ENCODE measurements around the gene ARHGEF18. TPM values are rescaled to one million over a fixed set of nuclear protein-coding genes. Genes with fewer than 3 reads are reported as not detected.
A peak's percentile ranks its signal among the peaks of the same experiment; 100 is the strongest.
"Not testable (repeated sequence)": the region's sequence is repeated elsewhere in the genome, so short reads cannot be mapped to it uniquely, and the experiment has no call there.

ARHGEF18 gene
- 10 to 100 TPM; 47.8 to 58.6 TPM for total RNA-seq

DNA sequence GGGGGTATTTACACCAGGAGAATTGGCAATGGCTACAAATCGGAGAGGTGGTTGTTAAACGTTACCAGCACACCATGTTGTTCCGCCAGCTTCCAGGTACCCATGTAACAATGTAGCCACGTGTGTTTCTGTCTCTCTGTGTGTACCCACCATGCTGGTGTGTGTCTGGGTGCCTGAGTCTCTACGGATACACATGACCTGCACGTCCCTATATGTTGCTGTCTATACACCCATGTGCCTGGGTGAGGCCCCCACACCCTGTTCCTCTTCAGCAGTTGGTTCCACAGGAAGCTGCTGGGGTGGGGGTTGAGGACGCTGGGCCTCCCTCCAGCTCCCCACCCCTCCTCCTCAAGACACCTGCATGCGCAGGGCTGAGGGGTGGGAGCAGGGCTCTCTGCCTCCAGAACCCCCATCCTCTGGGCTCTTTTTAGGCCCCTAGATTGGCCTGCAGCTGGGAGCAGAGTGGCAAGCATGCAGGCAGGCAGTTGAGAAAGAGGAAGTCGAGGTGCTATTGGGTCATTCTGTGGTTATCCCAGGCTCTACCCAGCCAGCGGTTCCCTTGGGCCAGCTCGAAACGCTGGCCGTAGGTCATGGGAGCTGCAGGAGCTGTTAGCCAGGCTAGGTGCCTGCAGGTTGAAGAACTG is at the start of gene ARHGEF18:
Gene ARHGEF18, plus strand, starts transcription at position 351 of the 644 bp plus-strand sequence. CDS start 13,954 bp downstream, outside the sequence.
- peaks cover 21% of the 10 kb centered on the region for H3K36me3 Mint-ChIP-seq (ENCODE audit: low read depth)
- ATAC-seq (replicated peaks), result peak; percentile 47

DNA sequence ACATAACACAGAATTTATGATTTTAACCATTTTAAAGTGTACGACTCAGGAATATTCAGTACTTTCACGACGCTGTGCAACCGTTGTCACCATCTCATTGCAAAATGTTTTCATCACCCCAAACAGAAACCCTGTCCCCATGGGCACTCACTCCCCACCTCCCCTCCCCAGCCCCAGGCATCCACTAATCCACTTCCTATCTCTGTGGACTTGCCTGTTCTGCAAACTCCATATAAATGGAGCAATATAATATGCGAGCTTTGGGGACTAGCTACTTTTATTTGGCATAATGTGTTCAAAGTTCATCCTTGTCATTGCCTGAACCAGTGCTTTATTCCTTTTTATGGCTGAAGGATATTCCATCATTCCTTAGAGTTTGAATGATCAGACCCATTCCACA is 47.2 kb upstream of the ARHGEF18 start:
- Mint-ChIP-seq H3K4me1 (no peaks in the 10 kb centered on the region), H3K27me3 (peaks cover 10% of the 10 kb centered on the region), H3K9me3 (no peaks in the 10 kb centered on the region), H3K4me3 (no peak overlapping the region), H3K36me3 (ENCODE audit: low read depth) (no peaks in the 10 kb centered on the region), H3K27ac (no peak overlapping the region)
- no peak for ATAC-seq (replicated peaks)

More for the DNA sequence above, at the start of gene ARHGEF18:
- Mint-ChIP-seq H3K9me3 (peaks cover 7% of the 10 kb centered on the region), H3K27me3 (no peaks in the 10 kb centered on the region), H3K27ac (peak within 1 kb of the TSS; percentile 95), H3K4me3 (peak within 1 kb of the TSS; percentile 93), H3K4me1 (peaks cover 41% of the 10 kb centered on the region)

DNA sequence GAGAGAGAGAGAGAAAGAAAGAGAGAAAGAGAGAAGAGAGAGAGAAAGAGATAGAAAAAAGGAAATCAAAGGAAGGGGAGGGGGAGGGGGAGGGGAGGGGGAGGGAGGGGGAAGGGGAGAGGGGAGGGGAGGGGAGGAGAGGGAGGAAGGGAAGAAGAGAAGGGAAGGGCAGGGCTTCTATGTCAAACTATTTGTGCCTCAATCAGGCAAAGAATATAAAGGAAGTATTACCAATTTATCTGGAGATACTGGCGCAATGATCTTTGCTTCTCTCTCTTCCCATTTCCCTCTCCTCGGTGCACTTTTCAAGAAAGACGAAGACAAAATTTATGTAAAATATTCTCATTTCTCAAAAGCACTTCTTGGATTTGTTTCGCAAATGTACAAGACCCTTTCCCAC is 45.3 kb upstream of the ARHGEF18 start:
- no peak overlapping the region for H3K4me3 Mint-ChIP-seq

DNA sequence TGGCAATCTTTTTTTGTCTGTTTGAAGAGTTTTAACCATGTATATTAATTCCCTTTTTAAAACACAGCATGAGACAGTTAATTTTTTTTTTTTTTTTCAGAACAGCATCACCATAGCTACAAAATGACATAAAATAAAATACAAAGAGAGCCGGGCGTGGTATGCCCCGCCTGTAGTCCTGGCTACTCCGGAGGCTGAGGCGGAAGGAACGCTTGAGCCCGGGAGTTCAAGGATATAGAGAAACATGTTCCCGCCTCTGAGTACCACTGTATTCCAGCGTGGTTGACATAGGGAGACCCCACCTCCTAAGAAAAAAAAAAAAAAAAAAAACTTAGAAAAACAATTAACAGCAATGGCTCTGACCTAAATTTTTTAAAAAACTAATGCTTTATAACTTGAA is 44.5 kb upstream of the ARHGEF18 start:
- no peaks in the 10 kb centered on the region for H3K4me1 Mint-ChIP-seq
- no peaks in the 10 kb centered on the region for H3K9me3 Mint-ChIP-seq
- no peak for ATAC-seq (replicated peaks)
- no peak overlapping the region for H3K27ac Mint-ChIP-seq
- H3K27me3 Mint-ChIP-seq, result peaks cover 3% of the 10 kb centered on the region
- H3K36me3 Mint-ChIP-seq (ENCODE audit: low read depth), result no peaks in the 10 kb centered on the region
- no peak overlapping the region for H3K4me3 Mint-ChIP-seq

More for the DNA sequence above, 45.3 kb upstream of the ARHGEF18 start:
- no peak overlapping the region for H3K27ac Mint-ChIP-seq
- no peak for ATAC-seq (replicated peaks)
- H3K4me1 Mint-ChIP-seq, result no peaks in the 10 kb centered on the region
- no peaks in the 10 kb centered on the region for H3K36me3 Mint-ChIP-seq (ENCODE audit: low read depth)
- no peaks in the 10 kb centered on the region for H3K9me3 Mint-ChIP-seq
- H3K27me3 Mint-ChIP-seq, result peaks cover 3% of the 10 kb centered on the region

DNA sequence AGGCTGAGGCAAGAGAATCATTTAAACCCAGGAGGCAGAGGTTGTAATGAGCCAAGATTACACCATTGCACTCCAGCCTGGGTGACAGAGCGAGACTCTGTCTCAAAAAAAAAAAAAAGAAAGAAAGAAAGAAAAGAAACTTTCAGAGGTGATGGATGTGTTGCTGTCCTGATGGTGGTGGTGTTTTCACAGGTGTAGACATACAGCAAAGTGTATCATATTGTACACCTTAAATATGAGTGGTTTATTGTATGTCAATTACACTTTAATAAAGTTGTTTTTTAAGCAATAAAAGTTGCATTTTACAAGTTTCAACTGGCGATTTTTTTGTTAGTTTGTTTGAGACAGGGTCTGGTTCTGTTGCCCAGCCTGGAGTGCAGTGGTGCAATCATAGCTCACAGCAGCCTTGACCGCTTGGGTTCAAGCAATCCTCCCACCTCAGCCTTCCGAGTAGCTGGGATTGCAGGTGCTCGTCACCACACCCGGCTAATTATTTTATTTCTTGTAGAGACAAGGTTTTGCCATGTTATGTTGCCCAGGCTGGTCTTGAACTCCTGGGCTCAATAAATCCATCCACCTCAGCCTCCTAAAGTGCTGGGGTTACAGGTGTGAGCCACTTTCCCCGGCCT is 41.0 kb upstream of the ARHGEF18 start:
- no peaks in the 10 kb centered on the region for H3K27me3 Mint-ChIP-seq
- no peak overlapping the region for H3K4me3 Mint-ChIP-seq
- ATAC-seq (replicated peaks), result no peak

DNA sequence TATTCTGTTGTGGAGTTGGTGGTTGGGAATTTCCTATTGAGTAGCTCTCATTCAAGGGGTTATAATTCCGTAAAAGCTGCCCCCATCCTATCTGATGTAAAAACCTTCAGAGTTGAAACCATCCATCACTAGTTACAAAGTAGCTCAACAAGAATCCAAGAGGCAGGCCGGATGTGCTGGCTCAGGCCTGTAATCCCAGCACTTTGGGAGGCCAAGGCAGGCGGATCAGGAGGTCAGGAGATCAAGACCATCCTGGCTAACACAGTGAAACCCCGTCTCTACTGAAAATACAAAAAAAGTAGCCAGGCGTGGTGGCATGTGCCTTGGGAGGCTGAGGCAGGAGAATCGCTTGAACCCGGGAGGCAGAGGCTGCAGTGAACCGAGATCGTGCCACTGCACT is 40.4 kb upstream of the ARHGEF18 start:
- H3K9me3 Mint-ChIP-seq; H3K4me1 Mint-ChIP-seq; H3K36me3 Mint-ChIP-seq (ENCODE audit: low read depth); H3K27ac Mint-ChIP-seq; H3K27me3 Mint-ChIP-seq; H3K4me3 Mint-ChIP-seq; ATAC-seq (replicated peaks): not testable (repeated sequence)

More for the DNA sequence above, 41.0 kb upstream of the ARHGEF18 start:
- H3K4me1 Mint-ChIP-seq, result no peaks in the 10 kb centered on the region
- no peak overlapping the region for H3K27ac Mint-ChIP-seq
- H3K36me3 Mint-ChIP-seq (ENCODE audit: low read depth), result no peaks in the 10 kb centered on the region
- no peaks in the 10 kb centered on the region for H3K9me3 Mint-ChIP-seq

DNA sequence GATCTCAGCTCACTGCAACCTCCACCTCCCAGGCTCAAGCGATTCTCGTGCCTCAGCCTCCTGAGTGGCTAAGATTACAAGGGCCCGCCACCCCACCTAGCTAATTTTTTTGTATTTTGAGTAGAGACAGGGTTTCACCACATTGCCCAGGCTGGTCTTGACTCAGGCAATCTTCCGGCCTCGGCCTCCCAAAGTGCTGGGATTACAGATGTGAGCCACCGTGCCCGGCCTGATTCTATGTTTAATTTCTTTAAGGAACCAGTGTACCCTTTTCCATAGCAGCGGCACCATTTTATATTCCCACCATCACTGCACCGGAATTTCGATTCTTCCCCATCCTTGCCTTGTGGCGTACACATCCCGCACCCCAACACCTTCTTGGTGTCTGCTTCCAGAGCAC is 36.8 kb upstream of the ARHGEF18 start:
- ATAC-seq (replicated peaks), result no peak
- H3K27me3 Mint-ChIP-seq, result no peaks in the 10 kb centered on the region
- no peak overlapping the region for H3K27ac Mint-ChIP-seq
- no peaks in the 10 kb centered on the region for H3K36me3 Mint-ChIP-seq (ENCODE audit: low read depth)
- H3K4me3 Mint-ChIP-seq, result no peak overlapping the region
- H3K9me3 Mint-ChIP-seq, result no peaks in the 10 kb centered on the region
- H3K4me1 Mint-ChIP-seq, result no peaks in the 10 kb centered on the region

DNA sequence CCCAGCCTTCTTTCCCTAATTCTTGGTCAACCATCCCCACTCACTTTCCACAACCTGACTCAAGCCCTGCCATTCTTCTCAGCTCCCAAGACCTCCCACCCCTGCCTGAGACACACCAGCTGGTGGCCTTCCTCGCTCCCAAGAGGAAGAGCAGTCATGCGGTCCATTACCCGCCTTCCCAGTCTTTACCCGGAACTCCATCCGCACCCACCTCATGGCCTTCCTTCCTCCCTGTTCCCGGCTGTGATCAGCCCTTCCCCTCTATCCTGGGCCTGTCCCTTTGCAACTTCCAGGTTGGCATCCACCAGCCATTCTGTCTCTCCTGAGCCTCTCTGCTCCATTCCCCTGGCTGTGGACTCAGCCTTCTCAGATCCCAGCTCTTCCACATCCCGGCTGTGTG is 35.9 kb upstream of the ARHGEF18 start:
- Mint-ChIP-seq H3K4me1 (no peaks in the 10 kb centered on the region), H3K36me3 (ENCODE audit: low read depth) (no peaks in the 10 kb centered on the region), H3K27me3 (no peaks in the 10 kb centered on the region), H3K27ac (no peak overlapping the region), H3K9me3 (no peaks in the 10 kb centered on the region), H3K4me3 (no peak overlapping the region)
- ATAC-seq (replicated peaks), result no peak

DNA sequence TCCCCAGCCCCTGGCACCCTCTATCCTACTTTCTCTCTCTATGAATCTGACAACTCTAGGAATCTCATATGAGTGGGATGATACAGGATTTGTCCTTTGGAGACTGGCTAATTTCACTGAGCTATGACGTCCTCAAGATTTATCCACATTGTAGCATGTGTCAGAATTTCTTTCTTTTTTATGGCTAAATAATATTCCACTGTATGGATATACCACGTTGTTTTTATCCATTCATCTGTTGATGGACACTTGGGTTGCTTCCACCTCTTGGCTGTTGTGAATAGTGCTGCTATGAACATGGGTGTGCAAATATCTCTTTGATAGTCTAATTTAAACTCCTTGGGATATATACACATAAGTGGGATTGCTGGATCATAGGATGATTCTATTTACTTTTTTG is 30.6 kb upstream of the ARHGEF18 start:
- Mint-ChIP-seq H3K4me1 (no peaks in the 10 kb centered on the region), H3K27me3 (peaks cover 4% of the 10 kb centered on the region), H3K4me3 (no peak overlapping the region), H3K36me3 (ENCODE audit: low read depth) (no peaks in the 10 kb centered on the region), H3K9me3 (peaks cover 5% of the 10 kb centered on the region), H3K27ac (no peak overlapping the region)
- no peak for ATAC-seq (replicated peaks)

DNA sequence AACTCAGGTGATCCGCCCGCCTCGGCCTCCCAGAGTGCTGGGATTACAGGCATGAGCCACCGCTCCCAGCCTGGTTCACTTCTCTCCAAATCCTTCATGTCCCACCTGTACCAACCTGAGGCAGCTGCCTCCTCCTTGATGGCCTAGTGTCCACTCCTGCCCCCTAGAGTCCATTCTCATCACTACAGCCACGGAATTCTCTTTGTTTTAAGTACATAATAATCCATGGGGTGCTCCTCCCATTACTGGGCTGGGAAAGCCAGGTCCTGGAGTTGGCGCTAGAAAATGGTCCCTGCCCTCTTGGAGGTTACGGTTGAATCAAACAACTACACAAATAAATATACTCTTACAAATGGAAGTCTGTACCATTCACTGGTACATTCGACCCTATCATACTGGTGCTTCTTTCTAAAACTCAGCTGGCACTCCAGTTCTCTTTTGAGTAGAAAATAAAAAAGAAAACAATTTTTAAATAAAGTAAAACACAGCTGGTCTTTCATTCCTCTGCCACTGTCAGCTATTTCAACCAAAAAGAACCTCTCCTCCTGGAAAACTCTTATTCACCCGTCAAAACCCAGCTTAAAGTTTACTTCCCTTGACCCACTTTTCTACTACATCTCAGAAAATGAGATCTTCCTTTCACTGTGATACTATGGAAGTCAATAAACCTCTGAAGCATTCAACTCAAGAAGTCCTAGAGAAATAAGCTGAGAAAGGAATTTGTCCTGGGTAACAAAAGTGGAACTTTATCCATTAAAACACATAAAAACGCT is 22.4 kb upstream of the ARHGEF18 start:
- ATAC-seq (replicated peaks), result no peak
- Mint-ChIP-seq H3K27ac (no peak overlapping the region), H3K36me3 (ENCODE audit: low read depth) (no peaks in the 10 kb centered on the region), H3K4me3 (no peak overlapping the region), H3K9me3 (no peaks in the 10 kb centered on the region), H3K27me3 (no peaks in the 10 kb centered on the region), H3K4me1 (no peaks in the 10 kb centered on the region)

DNA sequence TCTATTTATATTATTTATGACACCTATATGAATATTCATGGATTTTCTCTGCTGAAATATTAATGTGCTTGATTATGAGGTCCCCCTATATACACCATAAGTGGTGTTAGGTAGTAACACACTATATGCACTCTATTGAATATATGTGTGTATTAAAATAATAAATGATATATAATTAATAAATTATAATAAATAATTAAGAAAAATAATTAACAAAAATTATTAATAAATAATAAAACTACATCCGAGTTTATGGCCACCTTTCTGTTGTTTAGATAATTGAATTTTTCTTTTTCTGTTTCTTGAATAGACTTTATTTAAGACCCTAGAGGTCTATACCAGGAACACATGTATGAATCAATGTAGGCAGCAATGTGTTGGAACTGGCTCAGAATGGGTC is 20.9 kb upstream of the ARHGEF18 start:
- H3K36me3 Mint-ChIP-seq (ENCODE audit: low read depth), result no peaks in the 10 kb centered on the region
- no peaks in the 10 kb centered on the region for H3K27me3 Mint-ChIP-seq
- no peaks in the 10 kb centered on the region for H3K9me3 Mint-ChIP-seq
- H3K4me1 Mint-ChIP-seq, result no peaks in the 10 kb centered on the region
- no peak for ATAC-seq (replicated peaks)
- no peak overlapping the region for H3K27ac Mint-ChIP-seq
- no peak overlapping the region for H3K4me3 Mint-ChIP-seq

DNA sequence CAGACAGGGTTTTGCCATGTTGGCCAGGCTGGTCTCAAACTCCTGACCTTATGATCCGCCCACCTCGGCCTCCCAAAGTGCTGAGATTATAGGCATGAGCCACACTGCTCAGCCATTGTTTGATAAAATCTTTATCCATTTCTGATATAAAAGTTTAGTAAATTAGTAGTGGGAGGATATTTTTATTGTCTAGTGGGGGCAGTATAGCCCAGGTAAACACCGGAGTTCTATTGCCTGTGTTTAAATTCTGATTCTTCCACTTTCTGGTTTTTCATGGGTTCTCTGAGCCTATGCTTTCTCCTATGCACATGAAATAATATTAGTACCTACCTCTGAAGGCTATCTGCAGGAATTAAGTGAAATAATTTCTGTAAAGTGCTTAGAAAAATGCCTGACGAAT is 20.1 kb upstream of the ARHGEF18 start:
- no peaks in the 10 kb centered on the region for H3K9me3 Mint-ChIP-seq
- H3K4me1 Mint-ChIP-seq, result no peaks in the 10 kb centered on the region
- H3K27me3 Mint-ChIP-seq, result no peaks in the 10 kb centered on the region
- no peak for ATAC-seq (replicated peaks)
- no peak overlapping the region for H3K27ac Mint-ChIP-seq
- H3K36me3 Mint-ChIP-seq (ENCODE audit: low read depth), result no peaks in the 10 kb centered on the region
- H3K4me3 Mint-ChIP-seq, result no peak overlapping the region

DNA sequence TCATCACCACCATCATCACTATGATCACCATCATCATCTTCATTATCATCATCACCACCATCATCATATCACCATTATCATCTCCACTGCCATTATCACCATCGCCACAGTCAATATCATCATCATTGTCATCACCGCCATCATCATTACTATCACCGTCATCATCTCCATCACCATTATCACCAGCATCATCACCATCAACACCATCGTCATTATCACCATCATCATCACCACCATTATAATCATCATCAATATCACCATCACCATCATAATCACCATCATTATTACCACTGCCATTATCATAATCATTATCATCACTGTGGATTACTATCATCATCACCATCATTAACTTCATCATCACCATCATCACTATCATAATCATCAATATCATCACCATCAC is 17.3 kb upstream of the ARHGEF18 start:
- no peak for ATAC-seq (replicated peaks)
- Mint-ChIP-seq H3K9me3 (no peaks in the 10 kb centered on the region), H3K4me1 (no peaks in the 10 kb centered on the region), H3K27ac (no peak overlapping the region), H3K36me3 (ENCODE audit: low read depth) (no peaks in the 10 kb centered on the region), H3K27me3 (no peaks in the 10 kb centered on the region), H3K4me3 (no peak overlapping the region)

DNA sequence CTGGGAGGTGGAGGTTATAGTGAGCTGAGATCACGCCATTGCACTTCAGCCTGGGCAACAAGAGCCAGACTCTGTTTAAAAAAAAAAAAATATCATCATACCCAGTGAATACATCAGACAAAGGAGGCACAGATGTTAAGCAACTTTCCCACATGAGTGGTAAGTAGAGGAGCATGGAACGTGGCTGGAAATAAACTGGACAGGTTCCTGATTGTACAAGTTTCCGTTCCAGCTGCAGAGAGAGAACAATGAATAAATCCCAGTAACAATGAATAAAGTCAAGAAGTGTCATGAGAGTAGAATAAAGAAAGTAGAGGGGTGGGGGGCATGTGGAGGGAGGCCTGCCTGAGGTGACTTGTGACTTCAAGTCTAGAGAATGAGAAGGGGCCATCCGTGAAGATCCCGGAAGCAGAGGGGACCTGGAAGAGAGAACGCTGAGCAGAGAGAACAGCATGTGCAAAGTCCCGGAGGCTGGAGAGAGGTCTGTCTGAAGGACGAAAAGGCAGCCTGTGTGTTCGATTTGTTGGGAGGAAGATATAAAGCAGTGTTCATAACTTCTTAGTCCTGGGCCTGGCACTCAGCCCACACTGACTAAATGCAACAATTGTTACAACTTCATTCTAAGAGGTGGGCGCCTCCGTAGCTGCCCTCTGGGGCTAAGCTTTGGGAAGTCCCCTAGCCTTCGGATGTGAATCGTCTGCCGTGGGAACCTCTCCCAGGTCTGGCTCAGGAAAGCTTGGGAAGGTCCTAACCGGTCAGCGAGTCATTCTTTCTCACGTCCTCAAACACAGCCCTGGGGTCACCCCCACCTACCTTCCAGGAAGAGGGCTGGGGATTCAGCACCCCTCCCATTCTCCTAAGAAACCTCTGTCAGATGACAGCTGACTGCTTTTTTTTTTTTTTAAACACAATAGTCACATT is 15.3 kb upstream of the ARHGEF18 start:
- H3K4me1 Mint-ChIP-seq, result peaks cover 13% of the 10 kb centered on the region
- H3K4me3 Mint-ChIP-seq, result no peak overlapping the region

More for the DNA sequence above, 15.3 kb upstream of the ARHGEF18 start:
- H3K27ac Mint-ChIP-seq, result no peak overlapping the region
- H3K9me3 Mint-ChIP-seq, result no peaks in the 10 kb centered on the region
- no peaks in the 10 kb centered on the region for H3K27me3 Mint-ChIP-seq
- no peak for ATAC-seq (replicated peaks)
- H3K36me3 Mint-ChIP-seq (ENCODE audit: low read depth), result no peaks in the 10 kb centered on the region
